ENCODE results near the gene FNIP2.
"Not testable (repeated sequence)": the region's sequence is repeated elsewhere in the genome, so short reads cannot be mapped to it uniquely, and the experiment has no call there.

Gene FNIP2

DNA sequence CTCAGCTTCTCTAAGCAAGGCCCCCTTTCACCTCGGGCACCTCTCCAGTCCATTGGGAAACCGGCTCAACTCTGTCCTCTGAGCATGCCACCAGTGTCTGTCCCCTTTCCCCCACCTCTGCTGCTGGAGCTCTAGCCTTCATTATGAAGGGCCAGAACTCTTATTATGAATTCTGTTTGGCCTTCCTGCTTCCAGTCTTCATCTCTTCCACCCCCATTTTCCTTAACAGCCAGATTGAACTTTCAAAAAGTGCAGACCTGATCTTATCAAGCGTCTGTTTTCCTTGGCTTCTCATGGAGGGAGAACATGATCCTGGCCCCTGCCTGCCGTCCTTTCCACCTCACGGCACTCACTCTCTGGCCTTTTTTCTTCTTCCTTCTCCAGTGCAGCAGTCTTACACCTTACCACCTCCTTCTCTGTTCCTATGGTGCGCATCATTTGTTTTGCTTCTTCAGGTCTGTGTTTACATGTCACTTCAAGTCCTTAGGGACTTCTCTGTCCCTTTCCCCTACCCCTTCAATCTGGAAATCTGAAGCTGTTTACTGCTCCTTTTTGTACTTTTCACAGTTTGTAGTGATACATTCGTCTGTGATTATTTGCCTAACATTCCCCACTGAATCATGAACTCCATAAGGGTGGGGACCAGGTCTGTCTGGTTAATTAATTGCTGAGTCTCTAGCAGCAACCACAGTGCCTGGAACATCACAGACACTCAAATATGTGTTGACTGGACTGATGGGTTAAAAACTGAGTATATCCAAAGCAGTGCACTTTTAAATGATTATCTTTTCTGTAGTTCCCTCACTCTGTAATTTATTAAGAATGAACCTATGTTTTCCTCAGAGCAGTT, 55.8 kb downstream of the FNIP2 start:
- no peak overlapping the region for H3K4me3 ChIP-seq (ENCODE audit: low read depth, low read length)
- TF ChIP-seq, protein P1, sequence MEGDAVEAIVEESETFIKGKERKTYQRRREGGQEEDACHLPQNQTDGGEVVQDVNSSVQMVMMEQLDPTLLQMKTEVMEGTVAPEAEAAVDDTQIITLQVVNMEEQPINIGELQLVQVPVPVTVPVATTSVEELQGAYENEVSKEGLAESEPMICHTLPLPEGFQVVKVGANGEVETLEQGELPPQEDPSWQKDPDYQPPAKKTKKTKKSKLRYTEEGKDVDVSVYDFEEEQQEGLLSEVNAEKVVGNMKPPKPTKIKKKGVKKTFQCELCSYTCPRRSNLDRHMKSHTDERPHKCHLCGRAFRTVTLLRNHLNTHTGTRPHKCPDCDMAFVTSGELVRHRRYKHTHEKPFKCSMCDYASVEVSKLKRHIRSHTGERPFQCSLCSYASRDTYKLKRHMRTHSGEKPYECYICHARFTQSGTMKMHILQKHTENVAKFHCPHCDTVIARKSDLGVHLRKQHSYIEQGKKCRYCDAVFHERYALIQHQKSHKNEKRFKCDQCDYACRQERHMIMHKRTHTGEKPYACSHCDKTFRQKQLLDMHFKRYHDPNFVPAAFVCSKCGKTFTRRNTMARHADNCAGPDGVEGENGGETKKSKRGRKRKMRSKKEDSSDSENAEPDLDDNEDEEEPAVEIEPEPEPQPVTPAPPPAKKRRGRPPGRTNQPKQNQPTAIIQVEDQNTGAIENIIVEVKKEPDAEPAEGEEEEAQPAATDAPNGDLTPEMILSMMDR (IDR thresholded peaks at IDR 0.05; ENCODE audit: low read depth, low read length) = no peak

DNA sequence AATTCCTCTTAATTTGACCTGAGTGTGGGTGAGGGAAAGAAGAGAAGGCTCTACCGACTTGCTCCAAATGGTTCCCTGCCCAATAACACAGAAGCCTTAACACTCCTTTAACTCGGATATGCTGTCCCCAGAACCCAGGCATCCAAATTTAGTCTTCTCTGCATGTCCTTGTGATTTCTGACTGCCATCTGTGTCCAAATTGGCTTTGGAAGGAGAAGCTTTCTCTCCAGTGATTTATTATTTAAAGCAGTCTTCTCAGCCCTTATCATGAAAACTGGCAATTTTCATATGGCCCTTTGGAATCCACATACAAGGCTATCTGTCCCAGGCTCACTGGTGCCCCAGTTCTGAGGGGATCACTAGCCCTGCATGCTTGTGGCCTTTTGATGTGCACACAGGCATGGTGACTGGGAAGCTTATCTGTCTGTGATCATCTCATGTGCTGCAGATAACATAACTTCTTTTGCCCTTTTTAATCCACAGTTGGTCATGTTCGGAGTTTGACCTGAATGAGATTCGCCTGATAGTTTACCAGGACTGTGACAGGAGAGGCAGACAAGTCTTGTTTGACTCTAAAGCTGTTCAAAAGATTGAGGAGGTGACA, 56.7 kb downstream of the FNIP2 start:
- no peak overlapping the region for H3K4me3 ChIP-seq (ENCODE audit: low read depth, low read length)
- TF ChIP-seq, protein P1 (IDR thresholded peaks at IDR 0.05; ENCODE audit: low read depth, low read length) = no peak

GRCh38 chr4:158826057-158826456, 57.2 kb downstream of the FNIP2 start:
- no peak overlapping the region for H3K4me3 ChIP-seq (ENCODE audit: low read depth, low read length)
- TF ChIP-seq, protein P1 (IDR thresholded peaks at IDR 0.05; ENCODE audit: low read depth, low read length) = no peak

GRCh38 chr4:158826882-158827281, 58.1 kb downstream of the FNIP2 start:
- no peak overlapping the region for H3K4me3 ChIP-seq (ENCODE audit: low read depth, low read length)
- TF ChIP-seq, protein P1 (IDR thresholded peaks at IDR 0.05; ENCODE audit: low read depth, low read length) = no peak

GRCh38 chr4:158827543-158827981, 58.7 kb downstream of the FNIP2 start:
- no peak overlapping the region for H3K4me3 ChIP-seq (ENCODE audit: low read depth, low read length)
- TF ChIP-seq, protein P1 (IDR thresholded peaks at IDR 0.05; ENCODE audit: low read depth, low read length) = no peak

- not testable (repeated sequence) for H3K4me3 ChIP-seq (ENCODE audit: low read depth, low read length)
These were observed 59.3 kb downstream of the FNIP2 start for GRCh38 chr4:158828151-158828550.

GRCh38 chr4:158829254-158829653, 60.4 kb downstream of the FNIP2 start:
- TF ChIP-seq, protein P1 (IDR thresholded peaks at IDR 0.05; ENCODE audit: low read depth, low read length) = no peak
- H3K4me3 ChIP-seq (ENCODE audit: low read depth, low read length) = no peak overlapping the region
